ENCODE data around the gene PARP14.

DNA sequence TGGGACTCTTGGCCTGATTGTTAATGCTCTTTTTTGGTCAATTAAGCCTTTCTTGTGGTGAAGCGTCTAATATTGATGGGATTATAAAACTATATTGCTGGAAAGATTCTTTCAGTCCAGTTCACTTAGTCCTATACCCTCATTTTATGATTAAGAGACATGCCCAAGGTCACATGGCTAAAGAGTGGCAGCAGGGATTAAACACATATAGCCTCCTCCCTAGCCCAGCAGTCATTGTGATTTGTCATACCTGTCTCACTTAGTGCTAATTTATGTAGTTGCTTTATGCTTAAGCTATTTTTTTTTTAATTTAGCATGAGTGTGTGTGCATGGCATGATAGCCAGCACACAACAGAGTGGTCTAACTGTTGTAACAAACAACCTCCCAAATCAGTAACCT is 9.5 kb downstream of the PARP14 start:
- TF ChIP-seq, protein P1, sequence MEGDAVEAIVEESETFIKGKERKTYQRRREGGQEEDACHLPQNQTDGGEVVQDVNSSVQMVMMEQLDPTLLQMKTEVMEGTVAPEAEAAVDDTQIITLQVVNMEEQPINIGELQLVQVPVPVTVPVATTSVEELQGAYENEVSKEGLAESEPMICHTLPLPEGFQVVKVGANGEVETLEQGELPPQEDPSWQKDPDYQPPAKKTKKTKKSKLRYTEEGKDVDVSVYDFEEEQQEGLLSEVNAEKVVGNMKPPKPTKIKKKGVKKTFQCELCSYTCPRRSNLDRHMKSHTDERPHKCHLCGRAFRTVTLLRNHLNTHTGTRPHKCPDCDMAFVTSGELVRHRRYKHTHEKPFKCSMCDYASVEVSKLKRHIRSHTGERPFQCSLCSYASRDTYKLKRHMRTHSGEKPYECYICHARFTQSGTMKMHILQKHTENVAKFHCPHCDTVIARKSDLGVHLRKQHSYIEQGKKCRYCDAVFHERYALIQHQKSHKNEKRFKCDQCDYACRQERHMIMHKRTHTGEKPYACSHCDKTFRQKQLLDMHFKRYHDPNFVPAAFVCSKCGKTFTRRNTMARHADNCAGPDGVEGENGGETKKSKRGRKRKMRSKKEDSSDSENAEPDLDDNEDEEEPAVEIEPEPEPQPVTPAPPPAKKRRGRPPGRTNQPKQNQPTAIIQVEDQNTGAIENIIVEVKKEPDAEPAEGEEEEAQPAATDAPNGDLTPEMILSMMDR (IDR thresholded peaks at IDR 0.05) = no peak
- TF ChIP-seq POLR2AphosphoS5 (IDR thresholded peaks at IDR 0.05) = no peak
- TF ChIP-seq POLR2A (IDR thresholded peaks at IDR 0.05) = no peak
- TF ChIP-seq EP300 (IDR thresholded peaks at IDR 0.05; ENCODE audit: low read depth) = no peak

Data from transverse colon (tissue), 4 donors.